Measurements from ENCODE around the gene PRMT2.
A peak's percentile ranks its signal among the peaks of the same experiment; 100 is the strongest.
"Not testable (repeated sequence)": the region's sequence is repeated elsewhere in the genome, so short reads cannot be mapped to it uniquely, and the experiment has no call there.

Gene PRMT2

GRCh38 chr21:46663754-46664153 is 28.3 kb downstream of the PRMT2 start:
- DNase-seq (ENCODE audit: insufficient read length, low spot score) = no peak
- FAIRE-seq = no peak
- TF ChIP-seq POLR2A (IDR thresholded peaks at IDR 0.05; ENCODE audit: low read depth, low read length) = no peak

- TF ChIP-seq POLR2A (IDR thresholded peaks at IDR 0.05; ENCODE audit: low read depth, low read length) = no peak
- FAIRE-seq (no peak), DNase-seq (ENCODE audit: insufficient read length, low spot score) (no peak)
Measured at GRCh38 chr21:46664316-46664995, 29.0 kb downstream of the PRMT2 start.

DNA sequence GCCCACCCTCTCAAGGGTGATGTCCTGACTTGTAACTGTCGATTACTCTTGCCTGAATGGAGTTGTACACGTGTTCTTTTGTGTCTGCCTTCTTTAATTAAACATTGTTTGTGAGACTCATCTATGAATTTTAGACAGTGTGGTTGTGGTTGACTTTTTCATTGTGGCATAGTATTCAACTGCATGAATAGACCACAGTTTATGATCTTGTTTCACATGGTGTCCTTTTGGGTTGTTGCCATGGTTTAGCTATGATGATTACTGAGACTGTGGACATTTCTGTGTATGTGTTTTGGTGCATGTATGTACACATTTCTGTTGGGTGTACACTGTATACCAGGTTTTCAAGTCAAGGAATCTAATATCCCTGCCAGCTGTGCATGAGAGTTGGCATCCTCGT is 30.1 kb downstream of the PRMT2 start:
- FAIRE-seq = no peak
- no peak for TF ChIP-seq POLR2A (IDR thresholded peaks at IDR 0.05; ENCODE audit: low read depth, low read length)

GRCh38 chr21:46666941-46667740 is 31.7 kb downstream of the PRMT2 start:
- FAIRE-seq (no peak), DNase-seq (ENCODE audit: insufficient read length, low spot score) (peak; percentile 50)
- TF ChIP-seq POLR2A (IDR thresholded peaks at IDR 0.05; ENCODE audit: low read depth, low read length) = no peak; the same call in 1 of the 2 replicates

More for the DNA sequence above, 30.1 kb downstream of the PRMT2 start:
- DNase-seq (ENCODE audit: insufficient read length, low spot score) = no peak

DNA sequence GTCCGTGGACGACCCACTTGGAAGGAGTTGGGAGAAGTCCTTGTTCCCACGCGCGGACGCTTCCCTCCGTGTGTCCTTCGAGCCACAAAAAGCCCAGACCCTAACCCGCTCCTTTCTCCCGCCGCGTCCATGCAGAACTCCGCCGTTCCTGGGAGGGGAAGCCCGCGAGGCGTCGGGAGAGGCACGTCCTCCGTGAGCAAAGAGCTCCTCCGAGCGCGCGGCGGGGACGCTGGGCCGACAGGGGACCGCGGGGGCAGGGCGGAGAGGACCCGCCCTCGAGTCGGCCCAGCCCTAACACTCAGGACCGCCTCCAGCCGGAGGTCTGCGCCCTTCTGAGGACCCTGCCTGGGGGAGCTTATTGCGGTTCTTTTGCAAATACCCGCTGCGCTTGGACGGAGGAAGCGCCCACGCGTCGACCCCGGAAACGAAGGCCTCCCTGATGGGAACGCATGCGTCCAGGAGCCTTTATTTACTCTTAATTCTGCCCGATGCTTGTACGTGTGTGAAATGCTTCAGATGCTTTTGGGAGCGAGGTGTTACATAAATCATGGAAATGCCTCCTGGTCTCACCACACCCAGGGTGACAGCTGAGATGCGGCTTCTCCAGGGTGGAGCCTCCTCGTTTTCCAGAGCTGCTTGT is 32.4 kb downstream of the PRMT2 start:
- peak; percentile 73 for DNase-seq (ENCODE audit: insufficient read length, low spot score)
- no peak for FAIRE-seq
- TF ChIP-seq POLR2A (IDR thresholded peaks at IDR 0.05; ENCODE audit: low read depth, low read length) = peak; percentile 49

DNA sequence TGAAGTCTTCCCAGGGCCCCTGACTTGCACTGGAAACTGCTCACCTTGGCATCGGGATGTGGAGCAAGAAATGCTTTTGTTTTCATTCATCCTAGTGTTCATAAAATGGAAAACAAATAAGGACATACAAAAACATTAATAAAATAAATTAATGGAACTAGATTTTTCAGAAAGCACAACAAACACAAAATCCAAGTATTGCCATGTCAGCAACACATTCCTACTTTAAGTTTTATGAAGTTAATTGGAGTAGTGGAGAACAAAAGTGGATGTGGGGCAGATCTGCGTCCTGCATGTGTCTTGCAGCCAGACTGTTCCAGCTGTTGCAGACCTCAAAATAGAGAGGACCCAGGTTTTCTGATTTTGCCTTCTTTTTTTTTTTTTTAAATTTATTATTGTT is 32.9 kb downstream of the PRMT2 start:
- FAIRE-seq = no peak
- no peak for DNase-seq (ENCODE audit: insufficient read length, low spot score)
- TF ChIP-seq POLR2A (IDR thresholded peaks at IDR 0.05; ENCODE audit: low read depth, low read length) = no peak

DNA sequence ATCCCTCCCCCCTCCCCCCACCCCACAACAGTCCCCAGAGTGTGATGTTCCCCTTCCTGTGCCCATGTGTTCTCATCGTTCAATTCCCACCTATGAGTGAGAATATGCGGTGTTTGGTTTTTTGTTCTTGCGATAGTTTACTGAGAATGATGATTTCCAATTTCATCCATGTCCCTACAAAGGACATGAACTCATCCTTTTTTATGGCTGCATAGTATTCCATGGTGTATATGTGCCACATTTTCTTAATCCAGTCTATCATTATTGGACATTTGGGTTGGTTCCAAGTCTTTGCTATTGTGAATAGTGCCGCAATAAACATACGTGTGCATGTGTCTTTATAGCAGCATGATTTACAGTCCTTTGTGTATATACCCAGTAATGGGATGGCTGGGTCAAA is 33.4 kb downstream of the PRMT2 start:
- not testable (repeated sequence) for DNase-seq (ENCODE audit: insufficient read length, low spot score); FAIRE-seq

- TF ChIP-seq POLR2A (IDR thresholded peaks at IDR 0.05; ENCODE audit: low read depth, low read length) = no peak
- DNase-seq (ENCODE audit: insufficient read length, low spot score) (no peak), FAIRE-seq (no peak)
Measured at GRCh38 chr21:46674430-46675007, 39.0 kb downstream of the PRMT2 start.

DNA sequence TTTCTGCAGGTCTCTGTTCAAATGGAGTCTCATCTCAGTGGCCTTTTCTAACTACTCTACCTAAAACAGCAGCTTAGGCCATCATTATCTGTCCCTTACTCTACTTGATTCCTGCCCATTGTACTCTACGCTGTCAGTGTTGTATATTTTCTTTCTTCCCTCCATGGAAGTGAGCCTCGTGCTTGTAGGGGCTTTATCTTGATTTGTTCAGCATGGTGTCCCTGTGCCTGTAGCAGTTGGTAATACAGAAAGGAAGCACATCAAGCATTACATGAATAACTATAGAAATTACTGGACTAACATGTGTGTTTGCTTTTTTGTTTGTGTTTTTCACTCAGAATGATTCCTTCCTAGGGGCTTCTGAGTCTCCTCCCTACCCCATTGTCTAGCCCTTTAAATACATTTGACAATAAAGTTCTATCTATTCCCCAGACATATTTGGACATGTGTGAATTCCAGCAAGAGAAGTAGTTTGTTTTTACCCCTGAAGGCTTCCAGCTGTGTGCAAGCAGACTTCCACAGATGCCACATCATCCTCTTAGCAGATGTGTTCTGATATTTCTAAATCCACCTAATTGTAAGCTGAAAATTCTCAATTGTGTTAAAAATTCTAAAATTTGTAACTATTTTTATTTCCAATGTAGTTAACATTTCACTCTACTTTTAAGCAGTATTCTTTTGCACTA is 40.3 kb downstream of the PRMT2 start:
- FAIRE-seq (no peak), DNase-seq (ENCODE audit: insufficient read length, low spot score) (no peak)
- no peak for TF ChIP-seq POLR2A (IDR thresholded peaks at IDR 0.05; ENCODE audit: low read depth, low read length)

DNA sequence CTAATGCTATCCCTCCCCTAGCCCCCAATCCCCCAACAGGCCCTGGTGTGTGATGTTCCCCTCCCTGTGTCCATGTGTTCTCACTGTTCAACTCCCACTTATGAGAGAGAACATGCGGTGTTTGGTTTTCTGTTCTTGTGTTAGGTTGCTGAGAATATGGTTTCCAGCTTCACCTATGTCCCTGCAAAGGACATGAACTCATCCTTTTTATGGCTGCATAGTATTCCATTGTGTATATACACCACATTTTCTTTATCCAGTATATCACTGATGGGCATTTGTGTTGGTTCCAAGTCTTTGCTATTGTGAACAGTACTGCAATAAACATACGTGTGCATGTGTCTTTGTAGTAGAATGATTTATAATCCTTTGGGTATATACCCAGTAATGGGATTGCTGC is 41.1 kb downstream of the PRMT2 start:
- DNase-seq (ENCODE audit: insufficient read length, low spot score); FAIRE-seq: not testable (repeated sequence)

- FAIRE-seq; DNase-seq (ENCODE audit: insufficient read length, low spot score): not testable (repeated sequence)
Measured at GRCh38 chr21:46681593-46681992, 46.1 kb downstream of the PRMT2 start.

- DNase-seq (ENCODE audit: insufficient read length, low spot score); FAIRE-seq: not testable (repeated sequence)
Measured at GRCh38 chr21:46698652-46699051, 63.2 kb downstream of the PRMT2 start.

DNA sequence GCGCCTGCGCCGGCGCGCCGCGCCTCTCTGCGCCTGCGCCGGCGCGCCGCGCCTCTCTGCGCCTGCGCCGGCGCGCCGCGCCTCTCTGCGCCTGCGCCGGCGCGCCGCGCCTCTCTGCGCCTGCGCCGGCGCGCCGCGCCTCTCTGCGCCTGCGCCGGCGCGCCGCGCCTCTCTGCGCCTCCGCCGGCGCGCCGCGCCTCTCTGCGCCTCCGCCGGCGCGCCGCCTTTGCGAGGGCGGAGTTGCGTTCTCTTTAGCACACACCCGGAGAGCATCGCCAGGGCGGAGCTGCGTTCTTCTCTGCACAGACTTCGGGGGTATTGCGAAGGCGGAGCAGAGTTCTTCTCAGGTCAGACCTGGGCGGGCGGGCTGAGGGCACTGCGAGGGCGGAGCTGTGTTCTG is 63.6 kb downstream of the PRMT2 start:
- FAIRE-seq; DNase-seq (ENCODE audit: insufficient read length, low spot score): not testable (repeated sequence)
